RPMI8226 (cell line): ENCODE data around the gene IL3.
A peak's percentile ranks its signal among the peaks of the same experiment; 100 is the strongest.

Source experiments
- DNase-seq: peaks from one replicate; pipeline ENCODE4 v3.0.0-alpha.2; 2015

Gene IL3

GRCh38 chr5:132074091-132074771, 13.8 kb downstream of the IL3 start:
- no peak for DNase-seq

GRCh38 chr5:132074772-132075718, 14.6 kb downstream of the IL3 start:
- peak; percentile 52 for DNase-seq

- DNase-seq, result no peak
Observed at GRCh38 chr5:132075719-132076077, 15.2 kb downstream of the IL3 start.

GRCh38 chr5:132076202-132076830, 15.9 kb downstream of the IL3 start:
- DNase-seq, result no peak

- DNase-seq, result no peak
Observed at GRCh38 chr5:132076983-132077382, 16.5 kb downstream of the IL3 start.

GRCh38 chr5:132079081-132079480, 18.6 kb downstream of the IL3 start:
- no peak for DNase-seq

- DNase-seq, result no peak
Observed at GRCh38 chr5:132079619-132080018, 19.2 kb downstream of the IL3 start.

- no peak for DNase-seq
Observed at GRCh38 chr5:132080595-132080994, 20.1 kb downstream of the IL3 start.

- DNase-seq, result no peak
Observed at GRCh38 chr5:132081458-132081857, 21.0 kb downstream of the IL3 start.

GRCh38 chr5:132082329-132083023, 22.0 kb downstream of the IL3 start:
- no peak for DNase-seq

GRCh38 chr5:132083071-132083678, 22.7 kb downstream of the IL3 start:
- DNase-seq, result no peak

- no peak for DNase-seq
Observed at GRCh38 chr5:132085686-132086085, 25.2 kb downstream of the IL3 start.

GRCh38 chr5:132086277-132086794, 25.9 kb downstream of the IL3 start:
- DNase-seq, result no peak

GRCh38 chr5:132087176-132087575, 26.7 kb downstream of the IL3 start:
- DNase-seq, result no peak

GRCh38 chr5:132087661-132088060, 27.2 kb downstream of the IL3 start:
- DNase-seq, result no peak

- no peak for DNase-seq
Observed at GRCh38 chr5:132089363-132089762, 28.9 kb downstream of the IL3 start.

- peak; percentile 93 for DNase-seq
Observed at GRCh38 chr5:132090107-132090506, 29.7 kb downstream of the IL3 start.

- no peak for DNase-seq
Observed at GRCh38 chr5:132093271-132093670, 32.8 kb downstream of the IL3 start.

- DNase-seq, result no peak
Observed at GRCh38 chr5:132094393-132095076, 34.1 kb downstream of the IL3 start.

GRCh38 chr5:132095077-132095410, 34.6 kb downstream of the IL3 start:
- no peak for DNase-seq

GRCh38 chr5:132095424-132095972, 35.0 kb downstream of the IL3 start:
- DNase-seq, result no peak

GRCh38 chr5:132096904-132097303, 36.4 kb downstream of the IL3 start:
- DNase-seq, result no peak
